Measurements from ENCODE around the gene RNF14. TPM values are rescaled to one million over a fixed set of nuclear protein-coding genes. Genes with fewer than 3 reads are reported as not detected.

Gene RNF14
- total and polyA plus RNA-seq, 12 donors, result 21.6 to 185 (median 83.6) TPM

- no peak for DNase-seq
- Histone ChIP-seq H3K36me3 (replicated peaks in 1 of 2) (peaks cover 0 to 78% of the 10 kb centered on the region in 2 donors), H3K27ac (no peak overlapping the region), H3K9me3 (replicated peaks in 1 of 3) (no peaks in the 10 kb centered on the region), H3K4me1 (replicated peaks in 1 of 2) (peaks cover 0 to 23% of the 10 kb centered on the region in 2 donors), H3K4me3 (no peak overlapping the region), H3K27me3 (no peaks in the 10 kb centered on the region)
- intact Hi-C loops (cut with DNase I), result no loop called here
- TF ChIP-seq CTCF (IDR thresholded peaks at IDR 0.05) (no peak), POLR2A (IDR thresholded peaks at IDR 0.05) (no peak)
These were observed 9.5 kb downstream of the RNF14 start for GRCh38 chr5:141978389-141978788.

DNA sequence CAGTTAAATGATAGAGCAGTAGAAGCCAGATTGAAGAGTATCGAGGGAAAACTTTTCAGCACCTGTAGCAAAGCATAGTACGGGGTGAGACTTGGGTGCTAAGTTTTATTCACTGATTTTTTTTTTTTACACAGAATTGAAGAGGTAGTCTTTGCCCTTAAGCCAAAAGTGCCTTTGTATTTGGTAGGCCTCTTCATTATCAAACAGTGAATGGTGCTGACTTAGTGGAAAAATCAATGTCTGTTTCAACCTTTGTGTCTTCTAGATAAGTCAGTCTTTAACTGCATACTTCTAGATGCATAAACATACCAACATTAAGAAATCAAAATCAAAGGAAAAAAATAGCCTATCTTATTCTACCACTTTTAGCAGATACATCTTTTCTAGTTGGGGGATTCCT, 13.7 kb downstream of the RNF14 start:
- intact Hi-C loops (cut with DNase I), result no loop called here
- 47 to 70% (median 48%) methylated on average over 2 of the region's 2 CpGs for WGBS, 4 donors
- Histone ChIP-seq H3K9me3 (replicated peaks in 1 of 3) (no peaks in the 10 kb centered on the region), H3K27ac (no peak overlapping the region), H3K36me3 (replicated peaks in 1 of 2) (peaks cover 0 to 93% of the 10 kb centered on the region in 2 donors), H3K4me3 (no peak overlapping the region), H3K27me3 (no peaks in the 10 kb centered on the region), H3K4me1 (replicated peaks in 1 of 2) (peaks cover 0 to 2% of the 10 kb centered on the region in 2 donors)
- no peak for DNase-seq
- TF ChIP-seq CTCF (IDR thresholded peaks at IDR 0.05) (no peak), POLR2A (IDR thresholded peaks at IDR 0.05) (no peak)

DNA sequence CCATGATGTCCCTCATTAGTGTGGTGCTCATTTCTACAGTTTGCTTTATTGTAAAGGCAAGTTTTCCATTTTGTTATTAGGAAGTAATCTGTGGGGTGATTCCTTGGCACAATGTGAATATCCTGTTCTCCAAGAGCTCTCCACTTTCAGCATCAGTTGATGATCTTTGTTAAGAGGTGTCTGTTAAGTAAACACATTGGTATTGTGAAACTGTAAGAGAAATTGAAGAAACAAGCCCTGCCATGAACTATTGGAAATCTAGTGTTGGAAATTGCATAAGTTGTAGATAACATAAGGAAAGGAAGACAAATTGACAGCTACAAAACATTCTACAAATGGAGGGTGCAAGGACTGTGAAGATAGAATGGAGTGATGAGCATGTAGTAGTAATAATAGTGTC, 17.2 kb downstream of the RNF14 start:
- Histone ChIP-seq H3K27me3 (no peaks in the 10 kb centered on the region), H3K27ac (no peak overlapping the region), H3K36me3 (replicated peaks in 1 of 2) (peaks cover 0 to 81% of the 10 kb centered on the region in 2 donors), H3K4me3 (no peak overlapping the region), H3K4me1 (replicated peaks in 1 of 2) (no peaks in the 10 kb centered on the region), H3K9me3 (replicated peaks in 1 of 3) (no peaks in the 10 kb centered on the region)
- TF ChIP-seq POLR2A (IDR thresholded peaks at IDR 0.05), result no peak
- TF ChIP-seq CTCF (IDR thresholded peaks at IDR 0.05), result no peak
- intact Hi-C loops (cut with DNase I), result no loop called here
- DNase-seq, result no peak

DNA sequence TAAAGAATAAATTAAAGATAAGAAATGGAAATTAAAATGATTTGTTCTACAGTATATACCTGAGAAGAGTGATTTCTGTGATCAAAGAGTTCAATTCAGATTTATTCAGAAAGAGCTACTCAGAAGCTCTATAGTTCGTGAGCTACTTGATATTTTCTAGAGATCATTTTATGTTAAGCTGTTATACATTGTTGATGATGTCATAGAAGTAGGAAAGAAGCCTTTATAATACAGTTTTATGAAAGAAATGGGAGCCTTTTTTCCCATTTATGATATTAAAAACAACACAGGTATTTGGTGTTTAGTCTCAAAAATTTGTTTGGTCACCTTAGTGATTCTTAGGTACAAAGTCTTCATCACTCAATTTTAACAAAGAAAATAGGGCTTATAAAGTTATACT, 20.8 kb downstream of the RNF14 start:
- WGBS, 4 donors, result 0 to 41% (median 1%) methylated on average over 1 of the region's 1 CpG
- Histone ChIP-seq H3K27me3 (no peaks in the 10 kb centered on the region), H3K4me3 (no peak overlapping the region), H3K27ac (no peak overlapping the region), H3K4me1 (replicated peaks in 1 of 2) (peaks cover 0 to 7% of the 10 kb centered on the region in 2 donors), H3K9me3 (replicated peaks in 1 of 3) (no peaks in the 10 kb centered on the region), H3K36me3 (replicated peaks in 1 of 2) (peaks cover 0 to 71% of the 10 kb centered on the region in 2 donors)
- intact Hi-C loops (cut with DNase I), result loop anchor here in 1 of 2 donors (5.0 kb wide), 1 partner anchor 153 kb away; no protein-coding TSS in a partner anchor
- no peak for DNase-seq
- no peak for TF ChIP-seq POLR2A (IDR thresholded peaks at IDR 0.05)
- no peak for TF ChIP-seq CTCF (IDR thresholded peaks at IDR 0.05)
